HG03159 (cell line): ENCODE data around the gene RNF169.
"Not testable (repeated sequence)": the region's sequence is repeated elsewhere in the genome, so short reads cannot be mapped to it uniquely, and the experiment has no call there.

ENCODE experiments used
- ATAC-seq: cut with Tn5 transposase; IDR thresholded peaks from one replicate; pipeline ENCODE4 v1.9.1; 2021; ENCODE audit warnings: mild to moderate bottlenecking, moderate library complexity; ENCODE audit not compliant: unreplicated experiment

RNF169 gene

DNA sequence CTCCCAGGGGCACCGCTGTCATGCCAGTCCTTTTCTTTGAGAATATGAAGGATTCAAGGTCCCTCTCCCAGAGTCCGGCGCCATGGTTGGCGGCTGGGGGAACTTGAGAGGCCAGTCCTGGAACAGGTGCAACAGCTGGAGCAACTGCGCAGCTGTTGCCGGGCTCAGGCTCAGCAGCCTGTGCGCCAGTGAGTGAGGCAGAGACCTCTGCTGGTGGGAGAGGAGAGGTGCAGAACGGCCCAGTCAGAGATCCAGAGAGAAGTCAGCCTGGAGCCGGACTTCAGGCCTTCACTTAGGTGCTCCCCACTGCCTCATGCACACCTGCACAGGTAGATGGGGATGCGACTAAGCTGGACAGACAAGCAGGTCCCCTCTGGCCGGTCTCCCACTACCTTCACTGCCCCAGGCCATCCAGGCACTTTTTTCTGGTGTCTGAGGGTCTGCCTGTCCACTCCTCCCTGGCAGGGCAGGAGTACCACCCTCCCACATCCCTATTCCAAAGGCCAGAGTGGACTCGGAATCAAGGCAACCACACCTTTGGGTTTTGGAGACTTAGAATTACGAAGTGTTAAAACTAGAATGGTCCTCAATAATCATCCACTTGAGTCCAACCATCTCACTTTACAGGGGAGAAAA lies 22.0 kb upstream of the RNF169 start:
- peak; percentile 84 for ATAC-seq

DNA sequence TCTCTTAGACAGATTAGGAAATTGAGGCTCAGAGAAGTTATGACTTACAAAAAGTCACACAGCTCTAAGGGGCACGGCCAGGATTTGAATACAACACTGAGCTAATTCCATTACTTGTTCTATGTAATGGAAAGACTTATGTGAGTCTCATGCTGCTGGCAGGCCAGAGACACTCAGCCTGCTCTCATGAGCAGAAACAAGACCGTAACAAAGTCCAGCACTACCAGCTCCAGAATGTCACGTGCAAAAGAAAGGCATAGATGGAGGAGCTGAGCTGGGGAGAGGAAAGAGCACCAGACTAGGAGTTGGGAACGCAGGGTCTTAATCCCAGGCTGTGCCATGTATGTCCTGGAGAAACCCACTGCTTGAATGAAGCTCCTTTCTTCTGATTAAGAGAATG lies 19.3 kb upstream of the RNF169 start:
- ATAC-seq: no peak

DNA sequence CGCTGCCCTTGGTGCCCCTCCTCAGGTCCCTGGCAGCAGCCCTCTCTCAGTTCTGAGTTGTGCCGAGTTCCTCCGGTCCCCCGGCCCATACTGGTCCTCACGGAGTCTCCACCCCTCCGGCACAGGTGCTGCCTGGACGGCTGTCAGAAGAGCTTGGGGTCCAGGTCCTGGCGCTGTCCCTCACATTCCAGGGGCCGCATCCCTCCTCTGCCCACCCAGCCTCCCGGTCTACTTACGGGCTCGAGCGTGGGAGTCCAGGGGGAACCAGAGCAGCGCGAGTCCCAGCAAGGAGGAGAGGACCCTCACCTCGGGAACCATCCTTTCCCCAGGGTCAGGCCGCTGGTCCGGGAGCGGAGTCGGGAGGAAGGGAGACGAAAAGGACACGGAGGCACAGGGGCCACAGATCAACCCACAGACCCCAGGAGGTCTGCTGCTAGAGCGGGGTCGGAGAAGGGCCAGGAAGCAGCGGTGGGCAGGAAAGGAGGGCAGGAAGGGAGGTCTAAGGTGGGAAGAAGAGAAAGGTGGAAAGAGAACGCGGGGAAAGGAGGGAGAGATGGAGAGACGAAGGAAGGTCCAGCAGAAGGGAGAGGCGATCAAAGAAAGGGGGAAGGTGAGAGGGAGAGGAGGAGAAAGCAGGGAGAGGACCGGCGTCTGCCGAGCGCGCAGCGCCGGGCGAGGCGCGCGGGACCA lies 17.9 kb upstream of the RNF169 start:
- ATAC-seq: no peak

DNA sequence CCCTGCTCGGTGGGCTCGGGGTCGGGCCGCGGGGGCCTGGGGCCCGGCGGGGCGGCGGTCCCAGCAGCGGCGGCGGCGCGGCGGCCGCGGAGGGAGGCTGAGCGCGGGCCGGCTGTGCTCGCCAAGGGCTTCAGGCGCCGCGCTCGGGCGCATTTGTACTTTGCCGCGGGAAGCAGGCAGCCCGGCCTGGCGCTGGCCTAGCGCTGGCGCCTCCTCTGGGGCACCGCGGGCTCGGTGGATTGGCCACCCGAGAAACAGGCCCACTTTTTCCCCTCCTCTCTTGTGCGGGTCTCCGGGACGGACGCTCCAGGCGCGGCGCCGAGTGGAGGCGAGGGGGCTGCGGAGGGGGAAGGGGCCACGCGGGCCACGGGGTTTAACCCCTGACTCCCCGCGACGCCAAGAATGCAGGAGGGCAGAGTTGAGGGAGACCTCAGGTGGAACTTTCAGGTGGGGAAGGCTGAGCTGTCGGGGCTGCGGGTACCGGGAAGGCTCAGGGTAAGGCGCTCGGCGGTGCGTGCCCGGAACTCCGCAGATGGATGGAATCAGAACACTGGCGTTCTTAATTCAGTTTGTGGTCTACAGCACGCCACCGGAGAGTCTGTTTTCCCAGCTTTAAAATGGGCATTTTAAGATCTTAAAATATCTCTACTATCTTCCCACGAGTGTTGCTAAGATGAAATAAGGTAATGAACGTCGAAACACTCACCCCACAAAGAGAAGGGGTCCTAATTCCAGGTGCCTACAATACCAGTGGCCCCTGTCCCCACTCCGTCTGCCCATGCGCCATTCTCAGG lies 17.2 kb upstream of the RNF169 start, which contains the start of gene CHRDL2:
TSS of gene CHRDL2 (minus strand) at position 126 of the 794 bp plus-strand sequence. CDS start 538 bp downstream, outside the sequence.
- ATAC-seq: no peak

DNA sequence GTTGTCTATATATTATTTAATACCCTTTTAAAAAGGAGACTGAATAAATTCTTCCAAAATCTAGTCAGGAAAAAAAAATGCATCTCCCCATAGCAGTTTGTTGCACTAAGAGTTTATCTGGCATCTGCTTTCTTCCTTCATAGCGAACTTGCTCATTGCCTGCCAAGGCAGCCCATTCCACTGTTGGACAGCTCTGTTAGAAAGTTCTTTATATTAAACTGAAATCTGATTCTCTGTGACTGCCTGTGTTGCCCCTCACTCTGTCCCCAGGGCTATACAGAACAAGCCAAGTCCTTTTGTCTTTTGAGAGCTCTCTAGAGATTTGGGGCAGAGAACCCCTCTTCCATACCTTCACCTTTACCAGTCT lies 14.1 kb upstream of the RNF169 start:
- no peak for ATAC-seq

DNA sequence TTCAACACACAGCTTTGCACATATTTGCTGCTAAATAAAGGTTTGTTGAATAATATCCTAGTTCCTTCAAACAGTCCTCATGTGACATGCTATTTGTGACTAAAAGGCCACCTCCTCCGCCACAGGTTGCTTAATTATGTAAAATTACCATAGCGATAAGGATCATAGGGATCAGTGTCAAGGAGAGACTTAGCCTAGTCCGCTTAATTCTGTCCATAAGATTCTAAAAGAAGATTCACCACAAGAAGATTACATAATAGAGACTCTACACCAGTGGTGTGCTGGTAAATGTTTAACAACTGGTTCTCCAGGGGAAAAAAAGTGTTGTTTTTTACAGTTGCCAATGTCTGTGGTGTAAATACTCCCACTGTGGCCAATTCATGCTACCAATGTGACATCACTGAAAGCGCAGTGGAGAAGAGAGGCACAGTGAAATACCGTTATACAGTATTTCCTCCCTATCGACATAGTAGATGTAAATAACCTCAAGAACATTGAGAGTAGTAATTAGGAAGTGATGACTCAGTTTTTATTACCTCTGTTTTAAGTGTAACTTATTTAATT lies 13.2 kb upstream of the RNF169 start:
- ATAC-seq: no peak

DNA sequence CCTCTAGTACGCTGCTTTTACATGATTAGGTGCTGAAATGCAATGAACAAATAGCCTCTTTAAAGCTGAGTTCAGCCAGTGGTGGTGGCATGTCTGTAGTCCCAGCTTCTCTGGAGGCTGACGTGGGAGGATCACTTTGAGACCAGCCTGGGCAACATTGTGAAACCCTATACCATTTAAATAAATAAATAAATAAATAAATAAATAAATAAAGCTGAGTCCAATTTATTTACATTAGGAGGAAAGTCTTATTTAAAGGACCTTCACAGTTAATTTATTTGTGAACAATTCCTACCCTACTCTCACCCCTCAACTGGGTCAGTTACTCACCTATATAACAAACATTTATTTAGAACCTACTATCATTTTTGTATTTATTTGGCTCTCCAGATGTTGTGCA lies 12.6 kb upstream of the RNF169 start:
- ATAC-seq: no peak

DNA sequence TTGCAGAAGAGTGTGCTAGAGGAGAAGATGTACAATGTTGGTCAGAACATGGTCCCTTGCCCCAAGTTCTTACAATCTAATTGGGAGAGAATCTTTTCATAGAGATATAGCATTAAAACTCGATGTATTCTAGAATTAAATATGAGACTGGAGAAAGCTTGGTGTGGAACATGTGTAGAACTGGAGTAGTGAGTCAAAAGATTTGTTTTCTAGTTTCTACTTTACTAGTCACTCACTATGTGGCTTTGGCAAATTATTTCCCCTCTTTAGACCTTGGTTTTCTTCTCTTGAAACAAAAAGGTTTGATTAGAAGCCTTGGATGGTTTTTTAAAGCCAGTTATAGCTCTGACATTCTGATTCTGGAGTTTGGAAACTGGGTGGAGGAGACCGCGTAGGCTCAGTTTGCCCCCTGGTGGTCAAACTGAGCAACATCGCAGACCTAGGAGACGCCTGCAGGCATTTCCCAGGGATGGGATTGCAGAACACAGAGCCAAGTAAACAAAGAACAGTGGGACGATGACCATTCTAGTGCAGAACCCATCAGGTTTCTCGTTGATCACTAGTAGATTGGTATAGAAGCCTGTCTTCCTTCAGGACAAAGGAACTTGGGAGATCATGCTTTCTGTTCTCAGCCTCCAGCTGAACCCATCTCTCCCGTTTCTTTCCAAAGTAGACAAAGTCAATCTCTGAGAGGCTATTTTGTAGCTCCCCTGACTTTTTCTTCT lies 8.9 kb upstream of the RNF169 start:
- no peak for ATAC-seq

DNA sequence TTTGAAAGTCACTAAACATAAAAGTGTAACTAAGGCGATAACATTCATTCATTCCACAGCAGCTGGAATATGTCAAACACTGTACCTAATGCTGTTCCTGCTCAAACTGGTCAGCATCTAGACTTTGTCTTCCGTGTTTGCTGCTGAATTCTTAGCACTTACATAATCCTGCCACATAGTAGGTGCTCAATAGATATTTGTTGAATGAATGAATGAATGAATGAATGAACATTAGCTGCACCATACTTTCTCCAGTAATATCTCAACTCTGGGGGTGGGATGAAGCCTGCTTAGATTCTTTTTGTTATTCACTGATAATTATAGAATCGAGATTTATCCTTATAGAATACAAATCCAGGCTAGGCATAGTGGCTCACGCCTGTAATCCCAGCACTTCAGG lies 6.6 kb upstream of the RNF169 start:
- no peak for ATAC-seq

DNA sequence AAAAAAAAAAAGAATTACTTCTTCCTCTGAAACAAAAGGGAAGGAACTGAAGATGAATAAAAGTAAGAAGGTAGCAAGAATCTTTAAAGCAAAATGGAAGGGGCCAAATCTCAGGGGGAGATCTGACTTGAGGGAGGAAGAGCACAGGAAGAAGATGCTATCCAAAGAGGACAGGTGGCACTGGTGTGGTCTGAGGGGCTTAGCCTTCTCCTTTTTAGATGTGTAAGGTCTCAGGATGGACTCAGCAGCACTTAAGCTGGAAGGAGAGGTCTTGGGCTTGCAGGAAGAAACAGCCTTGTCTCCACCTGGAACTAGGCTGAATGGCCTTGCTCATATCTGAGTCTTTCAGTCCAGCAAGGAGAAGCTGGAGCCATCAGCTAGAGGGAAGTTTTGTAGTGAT lies 5.0 kb upstream of the RNF169 start:
- no peak for ATAC-seq

DNA sequence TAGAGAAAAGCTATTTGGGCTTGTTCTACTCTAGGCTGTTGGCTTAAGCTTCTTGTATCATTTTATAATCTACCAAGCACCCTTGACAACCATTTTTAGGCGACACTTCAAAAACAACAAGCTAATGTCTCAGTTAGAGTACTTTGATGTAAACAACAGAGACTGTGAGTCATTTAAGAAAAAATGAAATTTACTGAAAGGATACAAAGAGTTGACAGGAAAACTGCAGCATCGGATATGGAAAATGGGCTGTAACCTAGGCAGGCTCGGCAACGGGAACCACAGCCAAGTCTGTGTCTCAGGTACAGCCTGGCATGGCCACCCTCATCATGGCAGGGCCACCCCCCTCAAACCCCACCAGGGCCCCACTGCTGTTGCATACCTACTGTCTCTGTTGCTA lies 4.4 kb upstream of the RNF169 start:
- no peak for ATAC-seq

DNA sequence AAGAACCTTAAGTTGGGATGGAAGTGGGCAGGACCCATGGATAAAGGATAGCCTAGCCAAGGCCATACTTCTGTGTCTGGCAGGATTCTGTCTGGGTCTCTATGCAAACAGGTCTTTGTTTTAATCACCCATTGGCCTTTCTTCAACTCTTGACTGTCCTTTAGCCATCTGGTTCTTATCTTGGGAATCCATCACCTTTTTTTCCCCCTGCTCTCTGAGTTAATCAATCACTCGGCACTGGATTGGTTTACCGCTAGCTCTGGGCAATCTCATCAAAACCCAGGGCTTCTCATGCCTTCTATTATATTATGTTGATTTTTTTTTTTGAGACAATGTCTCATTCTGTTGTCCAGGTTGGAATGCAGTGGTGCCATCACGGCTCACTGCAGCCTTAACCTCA lies 1.8 kb upstream of the RNF169 start:
- no peak for ATAC-seq

DNA sequence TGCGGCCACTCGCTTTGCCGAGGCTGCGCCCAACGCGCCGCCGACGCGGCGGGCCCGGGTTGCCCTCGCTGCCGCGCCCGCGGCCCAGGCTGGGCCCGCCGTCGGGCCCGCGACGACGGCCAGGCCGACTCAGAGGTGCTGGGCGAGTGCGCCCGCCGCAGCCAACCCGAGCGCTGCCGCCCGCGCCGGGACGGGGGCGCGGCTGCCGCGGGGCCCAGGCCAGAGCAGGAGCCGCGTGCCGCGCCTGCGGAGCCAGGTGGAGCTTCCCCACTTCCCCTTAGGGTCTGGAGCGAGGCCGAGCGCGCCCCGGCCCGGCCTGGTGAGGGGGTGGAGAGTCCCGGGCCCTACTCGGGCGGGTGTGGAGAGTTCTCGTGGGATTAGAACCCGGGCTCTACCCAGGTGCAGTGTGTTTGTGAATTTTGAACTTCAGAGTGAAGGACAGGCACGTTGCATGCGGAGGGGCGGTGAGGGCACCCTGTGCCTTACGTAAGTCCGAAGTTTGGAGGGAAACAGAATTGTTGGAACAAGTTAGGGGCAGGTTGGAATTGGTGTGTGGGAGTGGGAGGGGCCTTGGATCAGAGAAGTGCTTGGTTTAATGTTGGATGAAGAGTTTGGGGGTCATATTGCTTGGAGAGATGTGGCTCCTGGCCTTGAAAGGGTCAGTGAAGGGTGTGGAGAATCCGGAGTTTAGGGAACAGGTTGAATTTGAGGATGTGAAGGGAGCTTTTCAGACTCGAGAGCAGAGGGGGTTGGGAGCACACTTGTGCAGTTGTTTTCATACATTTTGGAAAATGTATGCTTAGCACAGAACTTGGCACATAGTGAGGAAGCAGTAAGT lies 697 bp downstream of the RNF169 start:
- ATAC-seq: peak; percentile 45

DNA sequence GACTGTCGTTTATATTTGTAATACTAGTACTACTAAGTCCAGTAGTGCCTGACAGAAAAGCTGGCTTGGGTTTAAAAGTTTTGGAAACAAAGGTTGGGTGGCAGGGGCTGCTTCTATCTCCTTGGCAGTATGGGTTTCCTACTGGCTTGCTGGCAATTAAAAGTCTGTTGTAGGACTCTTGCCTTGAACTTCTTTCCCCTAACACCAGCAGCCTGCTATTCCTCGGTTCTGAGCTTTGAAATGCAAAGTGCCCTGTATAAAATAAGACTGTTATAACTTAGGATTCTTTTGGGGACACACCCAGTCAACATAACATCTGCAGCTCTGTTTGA lies 1.3 kb downstream of the RNF169 start:
- ATAC-seq: no peak

DNA sequence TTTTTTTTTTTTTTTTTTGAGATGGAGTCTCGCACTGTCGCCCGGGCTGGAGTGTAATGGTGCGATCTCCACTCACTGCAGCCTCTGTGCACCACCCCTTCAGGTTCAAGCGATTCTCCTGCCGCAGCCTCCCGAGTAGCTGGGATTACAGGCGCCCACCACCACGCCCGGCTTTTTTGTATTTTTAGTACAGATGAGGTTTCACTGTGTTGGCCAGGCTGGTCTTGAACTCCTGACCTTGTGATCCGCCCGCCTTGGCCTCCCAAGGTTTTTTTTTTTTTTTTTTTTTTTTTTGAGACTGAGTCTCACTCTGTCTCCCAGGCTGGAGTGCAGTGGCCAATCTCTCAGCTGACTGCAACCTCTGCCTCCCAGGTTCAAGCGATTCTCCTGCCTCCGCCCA lies 1.9 kb downstream of the RNF169 start:
- not testable (repeated sequence) for ATAC-seq

DNA sequence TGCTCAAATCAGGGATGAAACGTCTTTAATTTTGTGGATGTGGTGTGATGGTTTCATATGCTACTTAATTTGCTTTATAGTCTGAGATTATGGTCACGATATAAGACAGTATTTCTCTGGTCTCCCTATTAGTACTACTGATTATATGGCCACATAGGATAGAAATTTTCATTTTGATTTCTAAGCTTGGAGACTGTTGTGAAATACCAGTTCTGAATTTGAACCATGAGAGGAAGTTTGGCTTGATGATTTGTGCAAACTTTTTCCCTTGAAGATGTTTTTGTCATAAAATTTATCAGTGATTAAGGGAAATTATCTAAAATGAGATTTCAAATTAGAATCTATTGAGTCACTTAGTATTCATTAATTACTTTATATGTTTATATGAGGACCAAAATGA lies 2.7 kb downstream of the RNF169 start:
- no peak for ATAC-seq

DNA sequence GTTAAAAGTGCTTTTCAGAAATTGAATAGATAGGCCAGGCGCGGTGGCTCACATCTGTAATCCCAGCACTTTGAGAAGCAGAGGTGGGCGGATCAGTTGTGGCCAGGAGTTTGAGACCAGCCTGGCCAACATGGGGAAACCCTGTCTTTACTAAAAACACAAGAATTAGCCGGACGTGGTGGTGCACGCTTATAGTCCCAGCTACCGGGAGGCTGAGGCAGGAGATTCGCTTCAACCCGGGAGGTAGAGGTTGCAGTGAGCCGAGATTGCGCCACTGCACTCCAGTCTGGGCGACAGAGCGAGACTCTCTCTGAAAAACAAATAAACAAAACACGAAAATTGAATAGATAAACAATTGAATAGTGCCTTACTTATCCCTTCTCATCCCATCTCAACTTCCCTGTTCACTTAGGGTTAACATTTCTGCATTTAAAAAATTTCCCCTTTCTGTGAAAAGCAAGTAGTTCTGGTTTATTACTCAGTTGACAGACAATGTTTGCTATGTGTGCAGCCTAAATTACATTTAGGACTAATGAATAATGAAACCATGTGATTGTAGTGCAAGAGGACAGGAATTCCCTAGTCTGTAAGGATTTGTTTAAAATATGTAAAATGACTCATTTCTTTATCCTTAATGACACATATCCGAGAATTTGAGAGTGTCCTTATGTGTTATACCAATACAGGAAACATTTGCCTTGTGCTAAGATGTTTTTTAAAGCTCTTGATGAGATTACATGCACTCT lies 6.0 kb downstream of the RNF169 start:
- no peak for ATAC-seq

DNA sequence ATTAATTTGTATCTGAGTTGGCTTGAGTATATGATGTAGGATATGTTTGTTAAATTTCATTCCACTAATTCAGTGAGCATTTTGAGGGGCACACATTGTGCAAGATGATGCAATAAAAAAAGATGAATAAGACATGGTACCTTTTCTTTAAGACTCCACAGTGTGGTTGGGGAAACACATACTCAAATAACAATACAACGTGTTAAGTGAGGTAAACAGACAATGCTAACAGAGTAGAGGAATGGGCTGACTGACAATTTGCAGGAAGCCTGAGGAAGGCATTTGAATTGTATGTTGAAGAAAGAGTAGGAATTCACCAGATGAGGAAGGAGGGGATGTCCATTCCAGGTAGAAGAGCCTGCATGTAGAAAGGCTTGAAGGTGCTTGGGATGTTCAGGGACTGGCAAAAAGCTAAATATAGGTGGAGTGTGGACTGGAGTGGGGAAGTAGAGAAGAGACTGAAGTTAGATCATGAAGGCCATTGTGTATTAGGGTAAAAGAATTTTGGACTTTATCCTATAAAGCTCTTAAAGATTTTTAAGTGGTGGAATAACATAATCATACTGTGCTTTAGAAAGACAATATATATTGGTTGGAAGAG lies 6.8 kb downstream of the RNF169 start:
- no peak for ATAC-seq

DNA sequence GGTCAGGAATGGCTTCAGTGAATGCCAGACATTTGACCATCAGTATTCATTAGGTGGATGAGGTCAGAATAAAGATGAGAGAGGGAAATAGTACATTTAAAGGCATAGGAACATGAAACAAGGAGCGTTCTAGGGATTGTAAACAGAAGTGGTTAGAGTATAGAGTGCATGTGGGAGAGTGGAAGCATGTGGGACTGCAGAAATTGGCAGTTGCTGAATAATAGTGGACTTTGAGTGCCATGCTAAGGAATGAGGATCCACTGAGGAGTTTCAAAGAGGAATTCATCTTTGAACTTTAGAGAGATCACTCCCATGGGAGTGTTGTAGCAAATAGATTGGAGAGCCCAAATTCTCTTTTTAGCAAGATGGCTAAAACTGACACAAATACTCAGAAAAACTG lies 7.9 kb downstream of the RNF169 start:
- ATAC-seq: no peak
